ENCODE measurements around the gene MAGEC3.

- TF ChIP-seq EZH2 (IDR thresholded peaks at IDR 0.05; ENCODE audit: borderline replicate concordance, low read length) (no peak), CTCF (conservative IDR thresholded peaks at IDR 0.05 in 1 of 2, IDR thresholded peaks at IDR 0.05 in 1 of 2; ENCODE audit: extremely low read depth in 1 of 2, insufficient read depth in 1 of 2, low read depth in 1 of 2, low read length in 2 of 2) (no peak)
Measured at GRCh38 chrX:141791856-141792255, 46.3 kb upstream of the MAGEC3 start.

Data from mammary epithelial cell (primary cell).